Gastrocnemius medialis (tissue), 4 donors: ENCODE data around the gene SHISA3.

ENCODE experiments used
- POLR2A ChIP-seq, 2 donors: fragments of 450-650 bp; IDR thresholded peaks; one replicate each; pipeline ENCODE4 v1.6.1; 2017; ENCODE audit warnings: antibody characterized with exemption in 2 of 2, mild to moderate bottlenecking in 2 of 2, moderate library complexity in 2 of 2
- TF ChIP-seq, protein P1 (sequence below), 5 experiments: fragments of 450-650 bp in 3 of 5; fragments of 200-600 bp in 2 of 5; sonication (generic) in 2 of 5; IDR thresholded peaks in 4 of 5; conservative IDR thresholded peaks in 1 of 5; 1 replicate in 4 of 5; 2 replicates in 1 of 5; pipeline ENCODE4 v1.5.1; 2016 to 2019; ENCODE audit warnings: antibody characterized with exemption in 5 of 5, mild to moderate bottlenecking in 3 of 5, moderate library complexity in 3 of 5

- TF ChIP-seq, protein P1, sequence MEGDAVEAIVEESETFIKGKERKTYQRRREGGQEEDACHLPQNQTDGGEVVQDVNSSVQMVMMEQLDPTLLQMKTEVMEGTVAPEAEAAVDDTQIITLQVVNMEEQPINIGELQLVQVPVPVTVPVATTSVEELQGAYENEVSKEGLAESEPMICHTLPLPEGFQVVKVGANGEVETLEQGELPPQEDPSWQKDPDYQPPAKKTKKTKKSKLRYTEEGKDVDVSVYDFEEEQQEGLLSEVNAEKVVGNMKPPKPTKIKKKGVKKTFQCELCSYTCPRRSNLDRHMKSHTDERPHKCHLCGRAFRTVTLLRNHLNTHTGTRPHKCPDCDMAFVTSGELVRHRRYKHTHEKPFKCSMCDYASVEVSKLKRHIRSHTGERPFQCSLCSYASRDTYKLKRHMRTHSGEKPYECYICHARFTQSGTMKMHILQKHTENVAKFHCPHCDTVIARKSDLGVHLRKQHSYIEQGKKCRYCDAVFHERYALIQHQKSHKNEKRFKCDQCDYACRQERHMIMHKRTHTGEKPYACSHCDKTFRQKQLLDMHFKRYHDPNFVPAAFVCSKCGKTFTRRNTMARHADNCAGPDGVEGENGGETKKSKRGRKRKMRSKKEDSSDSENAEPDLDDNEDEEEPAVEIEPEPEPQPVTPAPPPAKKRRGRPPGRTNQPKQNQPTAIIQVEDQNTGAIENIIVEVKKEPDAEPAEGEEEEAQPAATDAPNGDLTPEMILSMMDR (IDR thresholded peaks at IDR 0.05 in 4 of 5, conservative IDR thresholded peaks at IDR 0.05 in 1 of 5) = peak in 3 of 5 experiments; percentile 4 to 50 (median 32)
- no peak for TF ChIP-seq POLR2A (IDR thresholded peaks at IDR 0.05)
These were observed 25.7 kb upstream of the SHISA3 start for GRCh38 chr4:42371305-42372252.
